ENCODE data around the gene SP140L. TPM values are rescaled to one million over a fixed set of nuclear protein-coding genes. Genes with fewer than 3 reads are reported as not detected.
"Not testable (repeated sequence)": the region's sequence is repeated elsewhere in the genome, so short reads cannot be mapped to it uniquely, and the experiment has no call there.

Gene SP140L
- total and polyA plus RNA-seq, 8 donors: 5.7 to 56.7 (median 15.8) TPM

DNA sequence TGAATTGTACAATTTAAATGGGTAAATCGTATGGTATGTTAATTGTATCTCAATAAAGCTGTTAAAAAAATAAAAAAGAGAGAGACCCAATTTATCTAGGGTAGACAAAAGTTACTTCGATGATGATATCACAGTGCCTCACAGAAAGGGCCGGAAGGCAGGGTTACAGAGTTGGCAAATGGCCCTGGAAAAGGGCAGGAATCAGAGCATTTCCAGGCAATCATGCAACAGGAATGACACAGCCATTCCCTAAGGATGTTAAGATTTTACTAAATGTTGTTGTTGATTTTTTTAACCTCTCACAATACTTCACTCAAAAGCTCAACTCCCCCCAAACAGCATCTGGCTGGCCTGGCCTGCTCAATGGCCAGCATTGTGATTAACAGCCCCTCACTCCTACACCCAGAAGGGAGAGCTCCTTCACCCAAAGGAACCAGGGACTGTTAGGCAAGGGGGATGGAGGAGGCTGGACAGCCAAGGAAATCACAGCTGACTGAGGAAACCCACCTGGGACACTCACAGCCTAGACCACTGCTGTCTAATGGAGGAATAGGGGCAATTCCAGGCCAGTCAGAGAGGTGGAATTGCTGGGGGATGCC, 81.3 kb downstream of the SP140L start:
- peaks cover 7 to 32% (median 21%) of the 10 kb centered on the region in 4 donors for H3K4me1 ChIP-seq
- H3K4me3 ChIP-seq: no peak overlapping the region
- intact Hi-C loops (cut with DNase I; ENCODE audit: low total_unique reads): no loop called here
- H3K27ac ChIP-seq: peak overlapping the region; percentile 41 to 67 (median 50)
- WGBS, 5 donors: 53 to 70% (median 68%) methylated on average over 3 of the region's 3 CpGs
- TF ChIP-seq POLR2AphosphoS5 (IDR thresholded peaks at IDR 0.05): peak in 1 of 3 donors; percentile 61
- TF ChIP-seq, protein P1, sequence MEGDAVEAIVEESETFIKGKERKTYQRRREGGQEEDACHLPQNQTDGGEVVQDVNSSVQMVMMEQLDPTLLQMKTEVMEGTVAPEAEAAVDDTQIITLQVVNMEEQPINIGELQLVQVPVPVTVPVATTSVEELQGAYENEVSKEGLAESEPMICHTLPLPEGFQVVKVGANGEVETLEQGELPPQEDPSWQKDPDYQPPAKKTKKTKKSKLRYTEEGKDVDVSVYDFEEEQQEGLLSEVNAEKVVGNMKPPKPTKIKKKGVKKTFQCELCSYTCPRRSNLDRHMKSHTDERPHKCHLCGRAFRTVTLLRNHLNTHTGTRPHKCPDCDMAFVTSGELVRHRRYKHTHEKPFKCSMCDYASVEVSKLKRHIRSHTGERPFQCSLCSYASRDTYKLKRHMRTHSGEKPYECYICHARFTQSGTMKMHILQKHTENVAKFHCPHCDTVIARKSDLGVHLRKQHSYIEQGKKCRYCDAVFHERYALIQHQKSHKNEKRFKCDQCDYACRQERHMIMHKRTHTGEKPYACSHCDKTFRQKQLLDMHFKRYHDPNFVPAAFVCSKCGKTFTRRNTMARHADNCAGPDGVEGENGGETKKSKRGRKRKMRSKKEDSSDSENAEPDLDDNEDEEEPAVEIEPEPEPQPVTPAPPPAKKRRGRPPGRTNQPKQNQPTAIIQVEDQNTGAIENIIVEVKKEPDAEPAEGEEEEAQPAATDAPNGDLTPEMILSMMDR (IDR thresholded peaks at IDR 0.05): no peak
- peaks cover 0 to 24% (median 17%) of the 10 kb centered on the region in 4 donors for H3K36me3 ChIP-seq
- peak in 1 of 2 donors; percentile 40 for DNase-seq
- H3K9me3 ChIP-seq: no peaks in the 10 kb centered on the region
- H3K27me3 ChIP-seq: no peaks in the 10 kb centered on the region

DNA sequence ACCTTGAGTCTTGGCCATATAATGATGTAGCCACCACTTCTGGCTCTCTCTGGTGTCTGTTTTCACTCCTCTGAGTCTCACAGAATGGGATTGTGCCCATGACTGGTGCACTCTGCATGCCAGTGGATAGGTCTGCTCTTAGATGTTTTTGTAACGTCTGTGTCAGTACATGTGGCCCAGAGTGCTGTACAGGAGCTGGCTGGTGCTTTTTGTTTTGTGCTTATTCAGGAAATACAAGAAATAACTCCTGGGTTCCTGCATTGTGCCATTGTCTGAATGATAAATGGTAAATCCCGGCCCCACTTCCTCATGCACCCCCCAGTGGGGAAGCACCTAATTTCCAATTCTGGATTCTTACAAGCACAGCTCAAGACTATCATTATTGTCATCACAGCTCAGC, 82.3 kb downstream of the SP140L start:
- H3K36me3 ChIP-seq: peaks cover 0 to 14% (median 7%) of the 10 kb centered on the region in 4 donors
- intact Hi-C loops (cut with DNase I; ENCODE audit: low total_unique reads): not testable (repeated sequence)

GRCh38 chr2:230410263-230410662, 83.3 kb downstream of the SP140L start:
- no peak for TF ChIP-seq EP300 (IDR thresholded peaks at IDR 0.05)
- no peak for TF ChIP-seq POLR2AphosphoS5 (IDR thresholded peaks at IDR 0.05)
- no peak for TF ChIP-seq POLR2A (IDR thresholded peaks at IDR 0.05)
- TF ChIP-seq, protein P1 (IDR thresholded peaks at IDR 0.05): no peak
- Histone ChIP-seq H3K4me1 (peaks cover 8 to 46% (median 30%) of the 10 kb centered on the region in 4 donors), H3K27me3 (no peaks in the 10 kb centered on the region), H3K27ac (peak overlapping the region in 3 of 5 donors; percentile 16 to 34 (median 30)), H3K36me3 (peaks cover 0 to 6% (median 1%) of the 10 kb centered on the region in 4 donors), H3K4me3 (no peak overlapping the region), H3K9me3 (no peaks in the 10 kb centered on the region)
- no peak for DNase-seq
- WGBS, 5 donors: 90 to 100% (median 100%) methylated on average over 1 of the region's 1 CpG
- intact Hi-C loops (cut with DNase I; ENCODE audit: low total_unique reads): no loop called here

More for the DNA sequence above, 82.3 kb downstream of the SP140L start:
- H3K27me3 ChIP-seq, H3K4me3 ChIP-seq, H3K9me3 ChIP-seq: not testable (repeated sequence)
- peaks cover 7 to 41% (median 23%) of the 10 kb centered on the region in 4 donors for H3K4me1 ChIP-seq
- 19 to 33% (median 21%) methylated on average over 2 of the region's 2 CpGs for WGBS, 5 donors
- peak overlapping the region; percentile 45 to 67 (median 50) for H3K27ac ChIP-seq
- DNase-seq: peak in 1 of 2 donors; percentile 19

GRCh38 chr2:230410861-230411569, 84.0 kb downstream of the SP140L start:
- Histone ChIP-seq H3K9me3 (no peaks in the 10 kb centered on the region), H3K27ac (peak overlapping the region; percentile 81 to 98 (median 91)), H3K4me3 (peak overlapping the region; percentile 53 to 66 (median 60)), H3K36me3 (no peaks in the 10 kb centered on the region), H3K4me1 (peaks cover 12 to 52% (median 36%) of the 10 kb centered on the region in 4 donors), H3K27me3 (no peaks in the 10 kb centered on the region)
- intact Hi-C loops (cut with DNase I; ENCODE audit: low total_unique reads): no loop called here
- peak in 1 of 2 donors; percentile 25 for DNase-seq
- TF ChIP-seq POLR2AphosphoS5 (IDR thresholded peaks at IDR 0.05) (no peak), EP300 (IDR thresholded peaks at IDR 0.05) (no peak), POLR2A (IDR thresholded peaks at IDR 0.05) (no peak)
- TF ChIP-seq, protein P1 (IDR thresholded peaks at IDR 0.05): no peak
- 32 to 40% (median 35%) methylated on average over 16 of the region's 16 CpGs for WGBS, 5 donors
